ENCODE results near the gene DTD1. TPM values are rescaled to one million over a fixed set of nuclear protein-coding genes. Genes with fewer than 3 reads are reported as not detected.
A peak's percentile ranks its signal among the peaks of the same experiment; 100 is the strongest.

The DTD1 gene
- total RNA-seq, 3 donors from 2014 or later: 24.1 to 34.6 (median 26.2) TPM

GRCh38 chr20:18743665-18744440 lies 156.0 kb downstream of the DTD1 start:
- Histone ChIP-seq H3K4me3 (no peak overlapping the region), H3K4me1 (no peaks in the 10 kb centered on the region), H3K36me3 (no peaks in the 10 kb centered on the region), H3K9me3 (no peaks in the 10 kb centered on the region), H3K27ac (no peak overlapping the region), H3K27me3 (no peaks in the 10 kb centered on the region)
- TF ChIP-seq POLR2A (IDR thresholded peaks at IDR 0.05) (no peak), CTCF (IDR thresholded peaks at IDR 0.05) (no peak), POLR2AphosphoS5 (IDR thresholded peaks at IDR 0.05) (no peak)
- intact Hi-C loops (cut with DNase I; ENCODE audit: low total_unique reads): no loop called here
- no peak for DNase-seq (ENCODE audit: low spot score in 2 of 2)

GRCh38 chr20:18747090-18747489 lies 159.2 kb downstream of the DTD1 start:
- Histone ChIP-seq H3K4me1 (no peaks in the 10 kb centered on the region), H3K27ac (no peak overlapping the region), H3K27me3 (no peaks in the 10 kb centered on the region), H3K9me3 (no peaks in the 10 kb centered on the region), H3K36me3 (no peaks in the 10 kb centered on the region), H3K4me3 (no peak overlapping the region)
- TF ChIP-seq POLR2A (IDR thresholded peaks at IDR 0.05) (no peak), POLR2AphosphoS5 (IDR thresholded peaks at IDR 0.05) (no peak), CTCF (IDR thresholded peaks at IDR 0.05) (no peak)
- no peak for DNase-seq (ENCODE audit: low spot score in 2 of 2)
- intact Hi-C loops (cut with DNase I; ENCODE audit: low total_unique reads): no loop called here

- TF ChIP-seq POLR2AphosphoS5 (IDR thresholded peaks at IDR 0.05) (no peak), POLR2A (IDR thresholded peaks at IDR 0.05) (no peak), CTCF (IDR thresholded peaks at IDR 0.05) (no peak)
- no peaks in the 10 kb centered on the region for H3K27me3 ChIP-seq
- H3K4me3 ChIP-seq: no peak overlapping the region
- no peaks in the 10 kb centered on the region for H3K4me1 ChIP-seq
- no peaks in the 10 kb centered on the region for H3K36me3 ChIP-seq
- no peak for DNase-seq (ENCODE audit: low spot score in 2 of 2)
- intact Hi-C loops (cut with DNase I; ENCODE audit: low total_unique reads): no loop called here
- no peak overlapping the region for H3K27ac ChIP-seq
- no peaks in the 10 kb centered on the region for H3K9me3 ChIP-seq
Measured at GRCh38 chr20:18748987-18749386, 161.1 kb downstream of the DTD1 start.

- Histone ChIP-seq H3K4me1 (no peaks in the 10 kb centered on the region), H3K27ac (peak overlapping the region in 1 of 2 donors; percentile 3), H3K4me3 (no peak overlapping the region), H3K27me3 (no peaks in the 10 kb centered on the region), H3K36me3 (no peaks in the 10 kb centered on the region), H3K9me3 (no peaks in the 10 kb centered on the region)
- intact Hi-C loops (cut with DNase I; ENCODE audit: low total_unique reads): no loop called here
- TF ChIP-seq CTCF (IDR thresholded peaks at IDR 0.05): no peak
- TF ChIP-seq POLR2A (IDR thresholded peaks at IDR 0.05): no peak
- no peak for TF ChIP-seq POLR2AphosphoS5 (IDR thresholded peaks at IDR 0.05)
- DNase-seq (ENCODE audit: low spot score in 2 of 2): no peak
Measured at GRCh38 chr20:18749528-18749927, 161.7 kb downstream of the DTD1 start.

- Histone ChIP-seq H3K36me3 (no peaks in the 10 kb centered on the region), H3K4me1 (no peaks in the 10 kb centered on the region), H3K4me3 (no peak overlapping the region), H3K27ac (no peak overlapping the region), H3K27me3 (no peaks in the 10 kb centered on the region), H3K9me3 (no peaks in the 10 kb centered on the region)
- DNase-seq (ENCODE audit: low spot score in 2 of 2): no peak
- intact Hi-C loops (cut with DNase I; ENCODE audit: low total_unique reads): no loop called here
- TF ChIP-seq CTCF (IDR thresholded peaks at IDR 0.05): no peak
- no peak for TF ChIP-seq POLR2A (IDR thresholded peaks at IDR 0.05)
- TF ChIP-seq POLR2AphosphoS5 (IDR thresholded peaks at IDR 0.05): no peak
Measured at GRCh38 chr20:18750735-18751134, 162.9 kb downstream of the DTD1 start.

Data from breast epithelium (tissue), 4 donors.